ENCODE results near the gene SOX14. TPM values are rescaled to one million over a fixed set of nuclear protein-coding genes. Genes with fewer than 3 reads are reported as not detected.
A peak's percentile ranks its signal among the peaks of the same experiment; 100 is the strongest.

SOX14 gene
- total RNA-seq, 1 donor from 2014 or later = not detected

DNA sequence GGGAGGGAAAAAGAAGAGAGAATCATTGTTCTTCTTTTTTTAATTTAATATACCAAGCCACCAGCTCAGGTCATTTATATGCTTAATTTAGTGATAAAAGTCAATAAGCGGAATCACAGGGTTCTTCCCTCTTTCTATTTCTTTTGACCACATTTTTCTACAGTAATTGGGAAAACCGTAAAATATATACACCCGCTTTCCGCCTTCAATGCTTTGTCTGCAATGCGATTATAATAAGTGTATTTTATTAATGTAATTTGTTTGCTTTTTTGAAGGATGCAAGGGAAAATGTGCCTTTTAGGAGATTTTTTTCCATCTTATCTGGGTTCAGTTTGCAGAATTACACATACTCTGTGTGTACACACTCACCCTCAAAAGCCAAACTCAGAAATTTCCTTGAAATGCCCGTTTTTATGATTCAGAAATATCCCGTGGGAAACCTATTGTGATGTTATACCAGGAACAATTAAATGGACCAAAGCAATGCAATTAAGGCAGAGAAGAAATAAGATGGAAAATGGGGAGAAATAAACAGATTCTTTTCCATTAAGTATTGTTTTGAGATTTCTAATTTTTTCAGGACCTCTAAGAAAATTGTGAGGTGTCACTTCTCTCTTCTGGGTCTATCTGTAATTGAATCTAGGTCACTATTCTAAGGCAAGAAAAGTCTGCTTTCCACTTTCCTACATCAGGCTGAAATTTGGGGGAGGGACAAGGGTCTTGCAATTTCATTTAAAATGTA is 8.3 kb downstream of the SOX14 start:
- intact Hi-C loops (cut with DNase I) = no loop called here
- Histone ChIP-seq H3K4me1 (peaks cover 39% of the 10 kb centered on the region), H3K4me3 (no peak overlapping the region), H3K9me3 (no peaks in the 10 kb centered on the region), H3K27me3 (ENCODE audit: low read depth) (peaks cover 85% of the 10 kb centered on the region), H3K27ac (no peak overlapping the region), H3K36me3 (no peaks in the 10 kb centered on the region)
- TF ChIP-seq, protein P1, sequence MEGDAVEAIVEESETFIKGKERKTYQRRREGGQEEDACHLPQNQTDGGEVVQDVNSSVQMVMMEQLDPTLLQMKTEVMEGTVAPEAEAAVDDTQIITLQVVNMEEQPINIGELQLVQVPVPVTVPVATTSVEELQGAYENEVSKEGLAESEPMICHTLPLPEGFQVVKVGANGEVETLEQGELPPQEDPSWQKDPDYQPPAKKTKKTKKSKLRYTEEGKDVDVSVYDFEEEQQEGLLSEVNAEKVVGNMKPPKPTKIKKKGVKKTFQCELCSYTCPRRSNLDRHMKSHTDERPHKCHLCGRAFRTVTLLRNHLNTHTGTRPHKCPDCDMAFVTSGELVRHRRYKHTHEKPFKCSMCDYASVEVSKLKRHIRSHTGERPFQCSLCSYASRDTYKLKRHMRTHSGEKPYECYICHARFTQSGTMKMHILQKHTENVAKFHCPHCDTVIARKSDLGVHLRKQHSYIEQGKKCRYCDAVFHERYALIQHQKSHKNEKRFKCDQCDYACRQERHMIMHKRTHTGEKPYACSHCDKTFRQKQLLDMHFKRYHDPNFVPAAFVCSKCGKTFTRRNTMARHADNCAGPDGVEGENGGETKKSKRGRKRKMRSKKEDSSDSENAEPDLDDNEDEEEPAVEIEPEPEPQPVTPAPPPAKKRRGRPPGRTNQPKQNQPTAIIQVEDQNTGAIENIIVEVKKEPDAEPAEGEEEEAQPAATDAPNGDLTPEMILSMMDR (IDR thresholded peaks at IDR 0.05) = no peak
- DNase-seq (no peak), ATAC-seq (no peak)

DNA sequence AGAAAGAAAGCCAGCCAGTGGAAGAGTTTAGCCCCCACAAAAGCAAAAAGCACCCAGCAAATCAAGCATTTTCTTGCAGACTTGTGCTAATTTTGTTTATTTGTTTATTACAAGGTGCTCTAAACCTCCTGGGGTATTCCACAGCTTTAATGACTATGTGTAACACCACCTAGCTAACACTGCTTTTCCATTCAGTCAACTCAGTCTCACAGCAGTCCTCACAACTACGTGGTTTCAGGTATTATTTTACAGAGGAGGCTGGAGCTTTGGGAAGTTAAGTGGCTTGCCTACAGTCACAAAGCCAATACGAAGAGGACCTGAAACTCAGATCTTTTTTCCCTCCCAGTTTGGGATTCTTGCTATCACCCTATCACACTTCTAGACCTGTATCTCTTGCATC is 14.8 kb downstream of the SOX14 start:
- H3K27me3 ChIP-seq (ENCODE audit: low read depth) = peaks cover 19% of the 10 kb centered on the region
- no peaks in the 10 kb centered on the region for H3K4me1 ChIP-seq
- no peak for DNase-seq
- H3K27ac ChIP-seq = no peak overlapping the region
- no peak for ATAC-seq
- H3K9me3 ChIP-seq = no peaks in the 10 kb centered on the region
- H3K36me3 ChIP-seq = no peaks in the 10 kb centered on the region
- TF ChIP-seq, protein P1 (IDR thresholded peaks at IDR 0.05) = no peak
- no peak overlapping the region for H3K4me3 ChIP-seq
- intact Hi-C loops (cut with DNase I) = no loop called here

DNA sequence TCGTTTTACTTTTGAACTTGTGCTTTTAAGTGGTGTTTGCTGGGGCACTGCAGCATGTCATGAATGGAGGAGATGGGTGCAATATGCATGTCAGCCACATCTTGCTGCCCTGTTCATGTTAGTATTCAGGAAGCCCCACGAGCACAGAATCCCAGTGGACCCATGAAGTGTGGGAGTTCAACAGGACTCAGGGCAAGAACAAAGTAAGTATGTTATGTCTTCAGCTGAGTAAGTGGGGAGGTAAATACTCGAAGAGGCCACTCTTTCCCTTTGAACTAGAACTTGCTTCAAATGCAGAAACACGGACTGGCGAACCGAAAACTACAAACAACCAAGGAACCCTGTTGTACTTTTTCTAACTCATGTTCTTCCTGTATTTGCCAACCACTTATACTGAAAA is 23.4 kb downstream of the SOX14 start:
- Histone ChIP-seq H3K4me3 (no peak overlapping the region), H3K27me3 (ENCODE audit: low read depth) (no peaks in the 10 kb centered on the region), H3K27ac (no peak overlapping the region), H3K9me3 (no peaks in the 10 kb centered on the region), H3K36me3 (no peaks in the 10 kb centered on the region), H3K4me1 (no peaks in the 10 kb centered on the region)
- intact Hi-C loops (cut with DNase I) = no loop called here
- ATAC-seq = peak; percentile 87 to 93
- no peak for DNase-seq
- TF ChIP-seq, protein P1 (IDR thresholded peaks at IDR 0.05) = no peak

DNA sequence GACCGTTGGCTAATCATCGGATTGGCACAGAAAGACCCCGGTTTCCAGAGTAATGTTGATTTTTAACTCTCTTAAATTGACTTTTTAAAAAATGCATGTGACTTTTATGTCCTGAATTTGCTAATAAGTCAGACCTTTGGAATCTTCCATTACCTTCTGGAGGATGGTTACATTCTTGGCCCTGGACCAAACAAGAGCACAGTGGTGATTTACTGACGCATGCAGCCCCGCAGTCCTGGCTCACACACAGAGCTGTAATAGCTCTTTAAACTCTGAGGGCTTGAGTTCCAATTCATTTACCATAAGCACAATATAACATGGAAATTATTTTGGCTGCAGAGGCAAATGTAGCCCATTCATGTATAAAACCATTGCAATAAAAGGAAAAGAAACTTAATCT is 25.1 kb downstream of the SOX14 start:
- no peaks in the 10 kb centered on the region for H3K36me3 ChIP-seq
- no peak overlapping the region for H3K27ac ChIP-seq
- intact Hi-C loops (cut with DNase I) = no loop called here
- DNase-seq (no peak), ATAC-seq (no peak)
- H3K4me1 ChIP-seq = no peaks in the 10 kb centered on the region
- no peaks in the 10 kb centered on the region for H3K27me3 ChIP-seq (ENCODE audit: low read depth)
- no peak overlapping the region for H3K4me3 ChIP-seq
- TF ChIP-seq, protein P1 (IDR thresholded peaks at IDR 0.05) = no peak
- no peaks in the 10 kb centered on the region for H3K9me3 ChIP-seq

DNA sequence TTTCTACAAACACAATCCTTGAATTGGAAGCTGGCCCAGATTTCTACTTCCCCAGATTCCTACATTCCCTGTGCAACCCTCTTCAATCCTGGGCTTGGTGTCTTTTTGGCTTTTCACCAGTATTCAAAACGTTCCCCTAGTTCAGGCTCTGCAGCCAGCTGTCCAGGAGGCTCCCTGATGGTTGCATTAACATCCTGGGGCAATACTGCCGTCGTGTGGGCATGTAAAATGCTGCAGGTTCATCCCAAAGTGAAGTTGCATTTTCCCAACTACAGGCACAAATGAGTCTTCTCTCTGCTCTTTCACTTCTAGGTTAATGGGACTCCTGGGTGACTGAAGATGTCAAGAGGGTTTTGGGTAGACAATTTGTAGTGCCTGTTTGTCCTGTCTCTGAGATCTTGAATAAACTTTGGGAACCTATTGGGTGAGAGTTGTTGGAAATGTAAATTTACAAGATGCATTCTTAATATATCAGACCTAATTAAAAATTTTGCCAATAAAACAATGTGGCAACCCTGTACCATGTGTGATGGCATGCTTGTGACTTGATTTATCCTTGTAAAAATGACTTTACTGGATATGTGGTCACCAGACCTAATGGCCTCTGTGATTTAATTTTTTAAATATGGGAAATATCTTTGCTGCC is 28.6 kb downstream of the SOX14 start:
- no peaks in the 10 kb centered on the region for H3K36me3 ChIP-seq
- DNase-seq (peak; percentile 46), ATAC-seq (no peak)
- no peaks in the 10 kb centered on the region for H3K4me1 ChIP-seq
- H3K27me3 ChIP-seq (ENCODE audit: low read depth) = no peaks in the 10 kb centered on the region
- no peaks in the 10 kb centered on the region for H3K9me3 ChIP-seq
- TF ChIP-seq, protein P1 (IDR thresholded peaks at IDR 0.05) = peak; percentile 41
- H3K4me3 ChIP-seq = no peak overlapping the region
- intact Hi-C loops (cut with DNase I) = no loop called here
- H3K27ac ChIP-seq = no peak overlapping the region
